Measurements from ENCODE around the gene CHD1L.
A peak's percentile ranks its signal among the peaks of the same experiment; 100 is the strongest.

The CHD1L gene

DNA sequence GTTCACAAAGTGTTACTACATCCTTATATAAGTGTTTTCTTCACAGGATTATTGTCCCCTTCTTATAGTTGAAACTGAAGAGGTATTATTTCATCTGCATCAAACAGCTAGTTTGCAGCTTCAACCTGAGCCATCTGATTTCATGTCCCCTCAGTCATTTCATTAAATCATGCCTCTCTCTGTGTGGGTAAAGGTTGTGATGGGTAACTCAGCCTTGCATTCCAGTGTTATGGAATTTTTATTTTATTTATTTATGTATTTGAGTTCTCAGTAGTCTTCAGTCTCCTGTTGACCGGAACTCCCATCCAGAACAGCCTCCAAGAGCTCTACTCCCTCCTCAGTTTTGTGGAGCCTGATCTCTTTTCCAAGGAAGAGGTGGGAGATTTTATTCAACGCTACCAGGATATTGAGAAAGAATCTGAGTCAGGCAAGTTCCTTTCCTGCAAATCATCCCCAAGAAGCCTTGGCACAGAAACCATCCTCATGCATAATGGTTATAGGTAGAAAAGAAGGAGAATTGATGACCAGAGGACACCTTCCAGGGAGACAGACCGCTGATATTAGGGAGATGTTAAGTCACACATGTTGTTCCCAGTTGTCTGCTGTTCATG is 21.8 kb downstream of the CHD1L start:
- Histone ChIP-seq H3K27me3 (replicated peaks) (no peaks in the 10 kb centered on the region), H3K4me3 (ENCODE audit: low read depth, low read length) (no peak overlapping the region), H3K27ac (no peak overlapping the region), H3K36me3 (replicated peaks) (peaks cover 16% of the 10 kb centered on the region)
- in situ Hi-C loops (cut with HindIII; ENCODE audit: low pct_ligation_motif_present, low sequenced_read_pairs), result no loop called here
- TF ChIP-seq, protein P1, sequence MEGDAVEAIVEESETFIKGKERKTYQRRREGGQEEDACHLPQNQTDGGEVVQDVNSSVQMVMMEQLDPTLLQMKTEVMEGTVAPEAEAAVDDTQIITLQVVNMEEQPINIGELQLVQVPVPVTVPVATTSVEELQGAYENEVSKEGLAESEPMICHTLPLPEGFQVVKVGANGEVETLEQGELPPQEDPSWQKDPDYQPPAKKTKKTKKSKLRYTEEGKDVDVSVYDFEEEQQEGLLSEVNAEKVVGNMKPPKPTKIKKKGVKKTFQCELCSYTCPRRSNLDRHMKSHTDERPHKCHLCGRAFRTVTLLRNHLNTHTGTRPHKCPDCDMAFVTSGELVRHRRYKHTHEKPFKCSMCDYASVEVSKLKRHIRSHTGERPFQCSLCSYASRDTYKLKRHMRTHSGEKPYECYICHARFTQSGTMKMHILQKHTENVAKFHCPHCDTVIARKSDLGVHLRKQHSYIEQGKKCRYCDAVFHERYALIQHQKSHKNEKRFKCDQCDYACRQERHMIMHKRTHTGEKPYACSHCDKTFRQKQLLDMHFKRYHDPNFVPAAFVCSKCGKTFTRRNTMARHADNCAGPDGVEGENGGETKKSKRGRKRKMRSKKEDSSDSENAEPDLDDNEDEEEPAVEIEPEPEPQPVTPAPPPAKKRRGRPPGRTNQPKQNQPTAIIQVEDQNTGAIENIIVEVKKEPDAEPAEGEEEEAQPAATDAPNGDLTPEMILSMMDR (IDR thresholded peaks at IDR 0.05; ENCODE audit: low read depth, low read length, missing control alignments), result no peak
- DNase-seq, result peak; percentile 8

DNA sequence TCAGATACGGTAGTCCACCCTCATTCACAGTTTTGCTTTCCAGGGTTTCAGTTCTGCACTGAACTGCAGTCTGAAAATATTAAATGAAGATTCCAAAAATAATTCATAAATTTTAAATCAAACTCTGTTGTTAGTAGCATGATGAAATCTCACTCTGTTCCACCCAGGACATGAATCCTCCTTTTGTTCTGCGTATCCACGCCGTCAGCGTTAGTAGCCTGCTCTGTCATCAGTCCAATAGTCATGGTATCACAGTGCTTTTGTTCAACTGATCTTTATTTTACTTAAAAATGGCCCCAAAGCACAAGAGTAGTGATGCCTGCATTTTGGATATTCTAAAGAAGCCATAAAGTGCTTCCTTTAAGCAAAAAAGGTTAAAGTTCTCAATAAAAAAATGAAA is 23.9 kb downstream of the CHD1L start:
- Histone ChIP-seq H3K36me3 (replicated peaks) (peaks cover 16% of the 10 kb centered on the region), H3K27me3 (replicated peaks) (no peaks in the 10 kb centered on the region), H3K4me3 (ENCODE audit: low read depth, low read length) (no peak overlapping the region), H3K27ac (no peak overlapping the region)
- DNase-seq, result no peak
- in situ Hi-C loops (cut with HindIII; ENCODE audit: low pct_ligation_motif_present, low sequenced_read_pairs), result no loop called here
- TF ChIP-seq, protein P1 (IDR thresholded peaks at IDR 0.05; ENCODE audit: low read depth, low read length, missing control alignments), result no peak

DNA sequence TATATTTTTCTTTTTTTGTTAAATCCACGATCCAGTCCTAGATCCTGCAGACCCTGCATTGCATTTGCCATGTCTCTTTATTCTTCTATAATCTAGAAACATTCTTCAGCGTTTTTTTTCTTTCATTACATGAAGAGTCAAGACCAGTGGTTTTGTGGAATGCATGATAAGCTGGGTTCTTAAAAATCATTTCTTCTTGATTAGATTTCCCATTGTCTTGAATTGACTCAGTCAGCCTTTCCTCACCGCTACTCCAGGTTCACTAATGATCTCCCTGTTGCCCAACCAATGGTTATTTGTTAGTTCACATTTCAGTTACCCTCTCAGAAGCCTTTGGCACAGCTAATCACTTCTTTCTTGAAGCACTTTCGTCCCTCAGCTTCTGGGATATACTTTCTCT is 25.2 kb downstream of the CHD1L start:
- Histone ChIP-seq H3K27ac (no peak overlapping the region), H3K4me3 (ENCODE audit: low read depth, low read length) (no peak overlapping the region), H3K36me3 (replicated peaks) (peaks cover 21% of the 10 kb centered on the region), H3K27me3 (replicated peaks) (no peaks in the 10 kb centered on the region)
- DNase-seq, result no peak
- in situ Hi-C loops (cut with HindIII; ENCODE audit: low pct_ligation_motif_present, low sequenced_read_pairs), result no loop called here
- TF ChIP-seq, protein P1 (IDR thresholded peaks at IDR 0.05; ENCODE audit: low read depth, low read length, missing control alignments), result no peak

DNA sequence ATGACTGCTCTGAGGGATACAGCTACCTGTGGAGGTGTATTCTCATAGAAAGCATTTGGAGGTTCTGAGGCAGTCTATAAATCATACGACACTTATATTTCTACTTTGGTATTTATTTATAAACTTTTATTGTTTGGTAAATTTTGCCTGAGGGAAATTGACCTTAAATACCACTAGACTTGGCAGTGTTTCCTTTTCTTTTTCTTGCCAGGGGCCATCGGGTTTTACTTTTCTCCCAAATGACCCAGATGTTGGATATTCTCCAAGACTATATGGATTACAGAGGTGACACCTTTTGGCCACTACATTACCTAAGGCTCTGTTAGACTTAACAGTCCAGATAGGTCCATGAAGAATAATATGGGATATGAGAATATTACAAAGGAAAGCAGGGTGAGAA is 28.2 kb downstream of the CHD1L start:
- TF ChIP-seq, protein P1 (IDR thresholded peaks at IDR 0.05; ENCODE audit: low read depth, low read length, missing control alignments), result no peak
- no peak for DNase-seq
- Histone ChIP-seq H3K27me3 (replicated peaks) (no peaks in the 10 kb centered on the region), H3K4me3 (ENCODE audit: low read depth, low read length) (no peak overlapping the region), H3K27ac (no peak overlapping the region), H3K36me3 (replicated peaks) (peaks cover 28% of the 10 kb centered on the region)
- in situ Hi-C loops (cut with HindIII; ENCODE audit: low pct_ligation_motif_present, low sequenced_read_pairs), result no loop called here

DNA sequence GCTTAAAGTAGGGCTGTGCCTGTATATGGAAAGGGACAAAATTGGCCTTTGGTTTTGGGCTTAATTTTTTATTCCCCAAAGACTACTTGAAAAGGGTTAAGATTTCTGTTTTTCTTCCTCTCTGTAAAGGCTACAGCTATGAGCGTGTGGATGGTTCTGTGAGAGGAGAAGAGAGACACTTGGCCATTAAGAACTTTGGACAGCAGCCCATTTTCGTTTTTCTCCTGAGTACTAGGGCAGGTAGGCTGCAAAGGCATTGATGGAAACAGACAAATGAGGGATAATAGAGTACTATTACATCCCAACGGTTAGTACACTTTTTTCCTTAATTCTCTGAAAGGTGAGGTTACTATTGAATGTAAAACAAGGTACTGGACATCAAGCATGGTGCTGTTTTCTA is 29.6 kb downstream of the CHD1L start:
- Histone ChIP-seq H3K4me3 (ENCODE audit: low read depth, low read length) (no peak overlapping the region), H3K27ac (no peak overlapping the region), H3K36me3 (replicated peaks) (peaks cover 38% of the 10 kb centered on the region), H3K27me3 (replicated peaks) (no peaks in the 10 kb centered on the region)
- DNase-seq, result no peak
- in situ Hi-C loops (cut with HindIII; ENCODE audit: low pct_ligation_motif_present, low sequenced_read_pairs), result no loop called here
- TF ChIP-seq, protein P1 (IDR thresholded peaks at IDR 0.05; ENCODE audit: low read depth, low read length, missing control alignments), result no peak
